ENCODE results near the gene MAPKAP1.

The MAPKAP1 gene

GRCh38 chr9:125659201-125659840 is 47.7 kb downstream of the MAPKAP1 start:
- Histone ChIP-seq H3K4me3 (ENCODE audit: low read depth, low read length, poor library complexity, severe bottlenecking) (no peak overlapping the region), H3K79me2 (ENCODE audit: insufficient read depth, low read length) (no peaks in the 10 kb centered on the region), H3K9me2 (ENCODE audit: low read depth, low read length) (no peaks in the 10 kb centered on the region), H3K4me1 (ENCODE audit: insufficient read depth, low read length, severe bottlenecking) (no peaks in the 10 kb centered on the region), H3K4me2 (ENCODE audit: low read length) (no peak overlapping the region), H3K36me3 (ENCODE audit: insufficient read depth, low read length) (peaks cover 11% of the 10 kb centered on the region), H2AFZ (ENCODE audit: low read length) (no peak overlapping the region), H4K20me1 (ENCODE audit: insufficient read depth, low read length) (no peaks in the 10 kb centered on the region), H3K27me3 (ENCODE audit: insufficient read depth, low read length) (no peaks in the 10 kb centered on the region), H3K27ac (ENCODE audit: low read depth, low read length, poor library complexity, severe bottlenecking) (no peak overlapping the region), H3F3A (ENCODE audit: insufficient read depth, low read length) (no peaks in the 10 kb centered on the region), H3K9me3 (ENCODE audit: low read length) (no peaks in the 10 kb centered on the region), H3K9ac (ENCODE audit: low read length) (no peak overlapping the region)
- TF ChIP-seq CTCF (IDR thresholded peaks at IDR 0.05; ENCODE audit: low read length) (no peak), EZH2 (IDR thresholded peaks at IDR 0.05; ENCODE audit: borderline replicate concordance, low read length) (no peak)

GRCh38 chr9:125656560-125656959 is 50.4 kb downstream of the MAPKAP1 start:
- H3K27ac ChIP-seq (ENCODE audit: low read depth, low read length, poor library complexity, severe bottlenecking), result no peak overlapping the region
- H2AFZ ChIP-seq (ENCODE audit: low read length), result no peak overlapping the region
- no peaks in the 10 kb centered on the region for H3K79me2 ChIP-seq (ENCODE audit: insufficient read depth, low read length)
- no peaks in the 10 kb centered on the region for H3K27me3 ChIP-seq (ENCODE audit: insufficient read depth, low read length)
- no peak overlapping the region for H3K9ac ChIP-seq (ENCODE audit: low read length)
- no peaks in the 10 kb centered on the region for H3K9me2 ChIP-seq (ENCODE audit: low read depth, low read length)
- no peak overlapping the region for H3K4me2 ChIP-seq (ENCODE audit: low read length)
- H3K9me3 ChIP-seq (ENCODE audit: low read length), result no peaks in the 10 kb centered on the region
- no peaks in the 10 kb centered on the region for H4K20me1 ChIP-seq (ENCODE audit: insufficient read depth, low read length)
- H3F3A ChIP-seq (ENCODE audit: insufficient read depth, low read length), result no peaks in the 10 kb centered on the region
- TF ChIP-seq EZH2 (IDR thresholded peaks at IDR 0.05; ENCODE audit: borderline replicate concordance, low read length) (no peak), CTCF (IDR thresholded peaks at IDR 0.05; ENCODE audit: low read length) (no peak)
- no peak overlapping the region for H3K4me3 ChIP-seq (ENCODE audit: low read depth, low read length, poor library complexity, severe bottlenecking)
- no peaks in the 10 kb centered on the region for H3K4me1 ChIP-seq (ENCODE audit: insufficient read depth, low read length, severe bottlenecking)
- peaks cover 19% of the 10 kb centered on the region for H3K36me3 ChIP-seq (ENCODE audit: insufficient read depth, low read length)

- H3K27me3 ChIP-seq (ENCODE audit: insufficient read depth, low read length), result no peaks in the 10 kb centered on the region
- H3K4me3 ChIP-seq (ENCODE audit: low read depth, low read length, poor library complexity, severe bottlenecking), result no peak overlapping the region
- no peaks in the 10 kb centered on the region for H3K4me1 ChIP-seq (ENCODE audit: insufficient read depth, low read length, severe bottlenecking)
- no peaks in the 10 kb centered on the region for H3K79me2 ChIP-seq (ENCODE audit: insufficient read depth, low read length)
- TF ChIP-seq EZH2 (IDR thresholded peaks at IDR 0.05; ENCODE audit: borderline replicate concordance, low read length) (no peak), CTCF (IDR thresholded peaks at IDR 0.05; ENCODE audit: low read length) (no peak)
- peaks cover 19% of the 10 kb centered on the region for H3K36me3 ChIP-seq (ENCODE audit: insufficient read depth, low read length)
- no peak overlapping the region for H2AFZ ChIP-seq (ENCODE audit: low read length)
- no peak overlapping the region for H3K4me2 ChIP-seq (ENCODE audit: low read length)
- H3K9me2 ChIP-seq (ENCODE audit: low read depth, low read length), result no peaks in the 10 kb centered on the region
- H3K9me3 ChIP-seq (ENCODE audit: low read length), result no peaks in the 10 kb centered on the region
- no peak overlapping the region for H3K27ac ChIP-seq (ENCODE audit: low read depth, low read length, poor library complexity, severe bottlenecking)
- H3K9ac ChIP-seq (ENCODE audit: low read length), result no peak overlapping the region
- H4K20me1 ChIP-seq (ENCODE audit: insufficient read depth, low read length), result no peaks in the 10 kb centered on the region
- no peaks in the 10 kb centered on the region for H3F3A ChIP-seq (ENCODE audit: insufficient read depth, low read length)
Observed at GRCh38 chr9:125655691-125656410, 51.2 kb downstream of the MAPKAP1 start.
